Measurements from ENCODE around the gene CYB5R3.

- TF ChIP-seq CTCF (IDR thresholded peaks at IDR 0.05; ENCODE audit: insufficient read depth, low read length) (no peak), REST (IDR thresholded peaks at IDR 0.05; ENCODE audit: insufficient replicate concordance, low read depth) (no peak), SPI1 (IDR thresholded peaks at IDR 0.05; ENCODE audit: borderline replicate concordance, low read depth) (no peak), GABPA (IDR thresholded peaks at IDR 0.05; ENCODE audit: low read depth) (no peak), POLR2AphosphoS5 (IDR thresholded peaks at IDR 0.05; ENCODE audit: low read depth) (no peak)
Measured at GRCh38 chr22:42620084-42620483, 29.1 kb downstream of the CYB5R3 start.
